A172 (cell line): ENCODE results near the gene SPATA32. TPM values are rescaled to one million over a fixed set of nuclear protein-coding genes. Genes with fewer than 3 reads are reported as not detected.

Experiments
- DNase-seq: peaks from one replicate; pipeline ENCODE4 v3.0.0-alpha.2; 2015; ENCODE audit warnings: low spot score
- total RNA-seq: library from RNA; depleted of rRNA; stranded (reverse); fragments of >200 nt; shearing (Covaris generic); gene quantifications from 2 replicates; pipeline ENCODE4 v1.2.3, GENCODE V29; 2014

Gene SPATA32
- total RNA-seq, 1 experiment from 2014 or later: not detected

- no peak for DNase-seq
Measured at GRCh38 chr17:45229681-45230409, 32.0 kb downstream of the SPATA32 start.

GRCh38 chr17:45228763-45229539 lies 32.9 kb downstream of the SPATA32 start:
- DNase-seq: peak; percentile 97

- DNase-seq: peak; percentile 81
Measured at GRCh38 chr17:45227926-45228762, 33.8 kb downstream of the SPATA32 start.

GRCh38 chr17:45227101-45227925 lies 34.6 kb downstream of the SPATA32 start:
- DNase-seq: peak; percentile 72

GRCh38 chr17:45226576-45226975 lies 35.3 kb downstream of the SPATA32 start:
- no peak for DNase-seq

GRCh38 chr17:45225964-45226530 lies 35.8 kb downstream of the SPATA32 start:
- DNase-seq: peak; percentile 88

- peak; percentile 89 for DNase-seq
Measured at GRCh38 chr17:45225051-45225700, 36.7 kb downstream of the SPATA32 start.

- DNase-seq: no peak
Measured at GRCh38 chr17:45224671-45225050, 37.2 kb downstream of the SPATA32 start.

GRCh38 chr17:45223539-45224528 lies 38.1 kb downstream of the SPATA32 start:
- DNase-seq: no peak

GRCh38 chr17:45222996-45223538 lies 38.8 kb downstream of the SPATA32 start:
- DNase-seq: no peak

GRCh38 chr17:45222289-45222995 lies 39.5 kb downstream of the SPATA32 start:
- DNase-seq: no peak

GRCh38 chr17:45222014-45222288 lies 39.9 kb downstream of the SPATA32 start:
- no peak for DNase-seq

- DNase-seq: no peak
Measured at GRCh38 chr17:45221081-45222013, 40.5 kb downstream of the SPATA32 start, which contains the start of gene FMNL1. Gene FMNL1, plus strand, starts transcription at chr17:45221885. Its CDS starts 240 bp downstream, at chr17:45222125.

- DNase-seq: no peak
Measured at GRCh38 chr17:45220079-45220478, 41.8 kb downstream of the SPATA32 start.

GRCh38 chr17:45218895-45219661 lies 42.8 kb downstream of the SPATA32 start:
- DNase-seq: peak; percentile 75
